GM12873 (cell line): ENCODE measurements around the gene C1QTNF1.

ENCODE experiments used
- TF ChIP-seq, protein P1 (sequence below): IDR thresholded peaks from 2 replicates; pipeline ENCODE4 v1.5.1; 2012; ENCODE audit warnings: low read depth, mild to moderate bottlenecking, moderate library complexity, low read length, control low read depth; ENCODE audit not compliant: insufficient read depth; ENCODE audit errors: missing control alignments

C1QTNF1 gene

DNA sequence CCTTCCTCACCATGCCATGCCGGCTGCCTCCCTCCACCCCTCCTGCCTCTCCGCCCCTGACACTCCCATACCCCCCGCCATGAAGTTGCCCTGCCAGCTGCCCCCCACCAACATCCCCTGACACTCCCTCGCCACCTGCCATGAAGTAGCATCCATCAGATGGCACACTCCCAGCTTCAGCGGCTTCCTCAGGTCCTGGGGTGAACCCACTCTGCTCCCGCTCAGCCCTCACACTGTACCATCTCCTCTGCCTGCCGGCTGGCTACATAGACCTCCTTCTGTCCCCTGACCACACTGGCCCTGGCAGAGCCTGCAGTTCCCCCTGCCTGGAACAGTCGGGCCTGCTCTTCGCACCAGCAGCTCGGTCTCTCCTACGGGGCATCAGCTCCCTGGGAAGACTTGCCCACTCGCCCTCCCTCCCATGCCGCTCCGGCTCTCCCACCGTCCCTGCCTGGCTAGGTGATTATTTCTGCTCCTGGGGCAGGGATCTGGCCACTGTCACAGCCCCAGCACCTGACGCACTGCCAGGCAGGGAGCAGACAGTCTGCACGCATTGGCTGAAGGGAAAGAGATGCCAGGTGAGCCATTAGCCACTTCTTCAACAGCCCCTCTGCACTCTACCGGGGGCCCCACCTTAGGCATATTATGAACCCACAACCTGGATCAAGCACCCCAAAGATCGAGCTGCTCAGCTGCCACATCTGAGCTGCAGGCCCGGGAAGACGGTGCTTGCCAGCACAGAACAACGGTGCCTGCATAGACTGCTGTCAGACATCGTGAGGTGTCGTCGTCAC lies 23.4 kb upstream of the C1QTNF1 start:
- TF ChIP-seq, protein P1, sequence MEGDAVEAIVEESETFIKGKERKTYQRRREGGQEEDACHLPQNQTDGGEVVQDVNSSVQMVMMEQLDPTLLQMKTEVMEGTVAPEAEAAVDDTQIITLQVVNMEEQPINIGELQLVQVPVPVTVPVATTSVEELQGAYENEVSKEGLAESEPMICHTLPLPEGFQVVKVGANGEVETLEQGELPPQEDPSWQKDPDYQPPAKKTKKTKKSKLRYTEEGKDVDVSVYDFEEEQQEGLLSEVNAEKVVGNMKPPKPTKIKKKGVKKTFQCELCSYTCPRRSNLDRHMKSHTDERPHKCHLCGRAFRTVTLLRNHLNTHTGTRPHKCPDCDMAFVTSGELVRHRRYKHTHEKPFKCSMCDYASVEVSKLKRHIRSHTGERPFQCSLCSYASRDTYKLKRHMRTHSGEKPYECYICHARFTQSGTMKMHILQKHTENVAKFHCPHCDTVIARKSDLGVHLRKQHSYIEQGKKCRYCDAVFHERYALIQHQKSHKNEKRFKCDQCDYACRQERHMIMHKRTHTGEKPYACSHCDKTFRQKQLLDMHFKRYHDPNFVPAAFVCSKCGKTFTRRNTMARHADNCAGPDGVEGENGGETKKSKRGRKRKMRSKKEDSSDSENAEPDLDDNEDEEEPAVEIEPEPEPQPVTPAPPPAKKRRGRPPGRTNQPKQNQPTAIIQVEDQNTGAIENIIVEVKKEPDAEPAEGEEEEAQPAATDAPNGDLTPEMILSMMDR = no peak

GRCh38 chr17:79001190-79002020 lies 22.6 kb upstream of the C1QTNF1 start:
- TF ChIP-seq, protein P1 = no peak

GRCh38 chr17:79002291-79002690 lies 21.7 kb upstream of the C1QTNF1 start:
- TF ChIP-seq, protein P1 = no peak

- TF ChIP-seq, protein P1 = no peak
Observed at GRCh38 chr17:79002796-79003593, 21.0 kb upstream of the C1QTNF1 start.

DNA sequence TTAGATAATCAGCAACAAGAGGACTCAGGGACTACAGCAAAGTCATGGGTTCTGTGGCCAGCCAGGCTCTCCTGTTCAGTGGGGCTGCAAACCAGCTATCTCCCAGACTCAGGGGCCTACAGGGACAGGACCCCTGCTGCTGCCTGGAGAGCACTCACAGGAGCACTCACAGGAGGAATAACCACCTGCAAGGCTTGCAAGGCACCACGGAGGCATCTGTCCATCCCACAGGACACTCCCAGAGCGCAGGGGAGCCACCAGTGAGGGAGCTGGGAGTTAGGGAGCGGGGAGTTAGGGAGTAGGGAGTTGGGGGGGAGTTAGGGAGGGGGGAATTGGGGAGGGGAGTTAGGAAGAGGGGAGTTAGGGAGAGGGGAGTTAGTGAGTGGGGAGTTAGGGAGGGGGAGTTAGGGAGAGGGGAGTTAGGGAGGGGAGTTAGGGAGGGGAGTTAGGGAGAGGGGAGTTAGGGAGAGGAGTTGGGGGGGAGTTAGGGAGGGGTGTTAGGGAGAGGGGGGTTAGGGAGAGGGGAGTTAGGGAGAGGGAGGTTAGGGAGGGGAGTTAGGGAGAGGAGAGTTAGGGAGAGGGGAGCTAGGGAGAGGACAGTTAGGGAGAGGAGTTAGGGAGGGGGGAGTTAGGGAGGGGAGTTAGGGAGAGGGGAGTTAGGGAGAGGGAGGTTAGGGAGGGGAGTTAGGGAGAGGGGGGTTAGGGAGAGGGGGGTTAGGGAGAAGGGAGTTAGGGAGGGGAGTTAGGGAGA lies 20.1 kb upstream of the C1QTNF1 start:
- TF ChIP-seq, protein P1 = no peak

GRCh38 chr17:79005063-79005861 lies 18.7 kb upstream of the C1QTNF1 start:
- TF ChIP-seq, protein P1 = no peak
